Activated T-cell treated with anti-CD3 and anti-CD28 coated beads for 24 hours (primary cell): ENCODE data around the gene FRMD5.

Experiments used
- DNase-seq: peaks from one replicate; pipeline ENCODE4 v3.0.0-alpha.2; 2020; ENCODE audit warnings: low read depth

The FRMD5 gene

DNA sequence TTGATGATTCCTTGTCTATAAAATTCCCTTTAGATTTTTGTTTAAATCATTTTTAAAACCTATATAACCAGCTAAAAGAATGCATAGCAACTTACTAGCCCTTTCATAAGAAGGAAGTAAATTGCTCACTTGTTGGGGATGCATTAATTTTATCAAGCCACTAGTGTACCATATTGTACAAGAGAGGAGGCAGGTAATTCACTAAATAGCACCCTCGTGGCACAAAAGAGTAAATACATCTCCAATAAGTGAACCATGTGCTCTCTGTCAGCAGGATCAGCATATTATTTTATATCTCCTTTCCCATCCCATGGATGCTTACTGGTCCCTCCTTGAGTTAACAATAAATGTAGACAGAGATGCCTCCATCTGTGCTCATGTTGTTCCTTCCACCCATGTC lies 34.3 kb downstream of the FRMD5 start:
- DNase-seq, result no peak

DNA sequence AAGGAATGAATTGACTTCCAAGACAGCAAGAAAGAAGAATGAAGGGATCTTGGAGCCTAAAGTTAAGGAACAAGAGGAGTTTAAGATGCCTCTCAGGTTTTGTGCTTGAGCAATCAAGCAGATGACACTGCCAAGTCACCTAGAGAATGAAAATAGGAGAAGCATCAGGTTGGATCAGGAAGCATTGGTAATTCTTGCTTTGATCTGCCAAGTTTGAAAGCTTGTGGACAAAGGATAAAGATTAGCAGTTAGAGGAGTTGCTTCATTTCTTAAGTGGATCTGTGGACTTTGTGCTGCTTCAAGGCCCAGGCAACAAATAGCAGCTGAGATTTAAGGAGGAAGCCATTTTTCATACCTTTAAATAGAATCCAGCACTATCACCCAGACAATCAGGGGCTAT lies 35.6 kb downstream of the FRMD5 start:
- no peak for DNase-seq

DNA sequence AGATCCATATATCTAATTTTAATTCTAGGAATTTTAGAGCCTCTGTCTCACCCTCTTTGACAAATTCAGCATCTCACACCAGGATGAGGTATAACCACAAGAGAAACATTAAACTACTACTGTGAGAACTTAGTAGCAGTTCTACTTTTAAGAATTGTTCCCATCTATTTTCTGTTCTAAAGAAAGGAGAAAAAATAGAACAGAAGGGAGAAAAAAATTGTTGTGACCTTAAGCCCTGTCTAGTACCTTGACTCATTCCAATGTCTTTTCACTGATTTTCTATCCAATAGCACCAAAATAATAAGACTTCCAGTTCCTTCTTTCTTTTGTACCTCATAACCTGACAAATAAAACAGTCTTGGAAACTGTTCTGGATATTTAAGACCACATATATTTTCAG lies 37.0 kb downstream of the FRMD5 start:
- no peak for DNase-seq

DNA sequence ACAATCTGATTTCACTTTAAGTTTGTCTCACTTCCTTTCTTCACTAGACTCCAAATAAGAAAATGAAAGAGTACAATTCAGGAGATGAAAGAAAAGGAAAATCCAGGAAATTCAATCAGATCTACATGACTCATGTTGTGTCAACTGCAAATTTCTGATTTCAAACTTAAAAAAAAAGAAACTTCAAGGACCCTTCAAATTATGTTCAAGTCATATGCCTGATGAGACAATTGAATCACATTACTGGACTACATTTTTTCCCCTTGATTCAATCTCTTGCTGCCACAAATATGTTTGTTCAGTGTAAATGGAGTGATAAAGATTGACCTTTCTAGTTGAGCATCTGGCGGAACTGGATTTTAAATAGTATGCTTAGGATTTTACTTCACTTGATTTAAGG lies 37.4 kb downstream of the FRMD5 start:
- DNase-seq, result no peak

DNA sequence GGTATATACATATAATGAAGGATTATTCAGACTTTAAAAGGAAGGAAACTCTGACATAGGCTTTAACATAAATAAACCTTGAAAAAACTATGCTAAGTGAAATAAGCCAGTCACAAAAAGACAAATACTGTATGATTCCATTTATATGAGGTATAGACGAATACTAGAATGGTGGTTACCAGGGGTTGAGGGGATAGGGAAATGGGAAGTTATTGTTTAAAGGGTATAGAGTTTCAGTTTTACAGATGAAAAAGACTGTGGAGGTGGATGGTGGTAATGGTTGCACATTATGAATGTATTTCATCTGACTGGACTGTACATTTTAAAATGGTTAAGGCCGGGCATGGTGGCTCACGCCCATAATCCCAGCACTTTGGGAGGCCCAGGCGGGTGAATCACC lies 41.7 kb downstream of the FRMD5 start:
- no peak for DNase-seq

DNA sequence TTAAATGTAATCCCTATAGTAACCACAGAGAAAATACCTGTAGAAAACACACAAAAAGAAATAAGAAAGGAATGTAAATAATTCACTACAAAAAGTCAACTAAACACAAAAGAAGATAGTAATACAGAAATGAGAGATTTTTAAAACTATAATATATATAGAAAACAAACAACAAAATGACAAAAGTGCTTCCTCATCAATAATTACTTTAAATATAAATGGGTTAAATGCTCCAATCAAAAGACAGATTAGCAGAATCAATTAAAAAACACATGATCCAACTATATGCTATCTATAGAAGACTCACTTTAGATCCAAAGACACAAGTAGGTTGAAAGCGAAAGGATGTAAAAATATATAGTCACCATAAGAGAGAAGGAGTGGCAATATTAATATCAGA lies 45.8 kb downstream of the FRMD5 start:
- DNase-seq, result no peak

DNA sequence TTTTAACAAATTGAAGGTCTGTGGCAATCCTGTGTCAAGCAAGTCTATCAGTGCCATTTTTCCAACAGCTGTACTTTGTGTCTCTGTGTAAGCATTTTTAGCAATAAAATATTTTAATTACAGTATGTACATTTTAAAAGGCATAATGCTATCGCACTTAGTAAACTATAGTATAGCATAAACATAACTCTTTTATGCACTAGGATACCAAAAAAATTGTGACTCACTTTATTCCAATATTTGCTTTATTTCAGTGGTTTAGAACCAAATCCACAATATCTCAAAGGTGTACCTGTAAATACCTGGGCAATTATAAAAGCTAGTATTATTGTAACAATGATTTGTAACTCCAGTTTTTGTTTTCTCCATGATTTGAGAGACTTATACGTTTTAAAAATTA lies 46.5 kb downstream of the FRMD5 start:
- no peak for DNase-seq

DNA sequence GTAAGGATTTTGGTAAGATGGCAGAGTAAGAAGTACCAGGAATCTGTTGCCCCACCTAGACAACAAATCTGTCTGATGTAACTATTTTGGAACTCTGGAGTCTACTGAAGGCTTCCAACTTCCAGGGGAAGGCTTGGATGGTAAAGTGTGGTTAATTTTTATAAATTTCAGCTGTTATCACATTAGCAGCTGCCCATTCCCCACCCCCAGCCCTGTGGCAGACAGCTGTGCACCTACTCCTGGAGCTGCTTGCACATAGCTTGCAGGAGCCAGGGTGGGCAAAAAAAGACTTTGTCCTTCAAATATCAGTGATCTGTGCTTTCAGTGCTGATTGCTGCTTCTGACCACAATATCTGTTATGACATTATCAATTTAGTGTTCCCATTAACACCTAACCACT lies 47.4 kb downstream of the FRMD5 start:
- no peak for DNase-seq

DNA sequence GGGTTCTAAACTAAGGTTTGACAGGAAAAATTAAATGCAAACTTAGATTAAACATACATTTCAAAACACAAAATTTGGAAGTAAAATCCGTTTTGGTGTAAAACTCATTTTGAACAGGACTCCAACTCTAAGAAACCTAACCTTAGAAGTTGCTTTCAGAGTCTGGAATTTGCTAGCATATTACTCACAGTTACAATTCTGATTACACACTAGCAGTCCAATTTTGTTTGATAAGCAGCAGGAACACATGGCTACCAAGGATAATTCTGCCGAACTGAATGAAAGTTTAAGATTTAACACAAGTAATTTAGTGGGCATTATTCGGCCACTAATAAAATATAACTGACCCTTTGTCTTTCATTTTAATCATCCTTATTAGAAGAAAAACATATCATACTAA lies 49.6 kb downstream of the FRMD5 start:
- DNase-seq, result no peak

DNA sequence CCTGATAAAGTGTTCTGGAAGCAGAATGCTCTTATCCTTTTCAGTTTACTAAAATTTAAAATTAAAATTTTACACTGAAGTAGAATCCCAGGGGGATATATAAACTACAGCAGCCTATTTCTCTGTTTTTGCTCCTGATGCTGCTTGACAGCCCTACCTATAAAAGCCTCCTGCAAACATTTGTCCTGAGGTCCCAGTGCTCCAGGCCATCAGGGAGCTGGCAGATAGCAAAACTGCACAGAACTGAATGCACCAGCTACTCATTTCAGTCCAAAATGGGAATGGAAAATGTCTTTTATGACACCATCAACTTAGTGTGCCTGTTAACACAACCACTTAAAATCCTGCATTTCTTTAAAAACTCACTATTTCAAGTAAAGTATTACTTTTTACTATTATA lies 50.1 kb downstream of the FRMD5 start:
- no peak for DNase-seq

DNA sequence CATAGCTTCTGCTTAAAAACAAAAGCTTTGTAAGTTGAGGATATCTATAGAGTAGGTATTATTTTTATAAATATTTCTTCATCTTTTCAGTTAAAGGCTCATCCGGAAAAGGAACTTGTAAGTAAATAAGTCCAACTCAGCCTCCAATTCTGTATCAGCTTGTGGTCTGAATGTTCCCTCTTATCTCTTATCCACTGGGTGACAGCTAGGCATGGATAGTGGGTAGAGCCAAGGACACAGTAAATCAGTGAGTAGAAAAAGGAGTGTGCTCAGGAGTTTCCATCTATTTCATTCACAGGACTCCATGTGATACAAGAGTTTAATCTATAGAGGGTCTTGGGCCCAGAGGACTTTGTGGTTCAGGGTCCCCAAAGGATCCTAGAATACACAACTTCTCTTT lies 50.9 kb downstream of the FRMD5 start:
- DNase-seq, result no peak

DNA sequence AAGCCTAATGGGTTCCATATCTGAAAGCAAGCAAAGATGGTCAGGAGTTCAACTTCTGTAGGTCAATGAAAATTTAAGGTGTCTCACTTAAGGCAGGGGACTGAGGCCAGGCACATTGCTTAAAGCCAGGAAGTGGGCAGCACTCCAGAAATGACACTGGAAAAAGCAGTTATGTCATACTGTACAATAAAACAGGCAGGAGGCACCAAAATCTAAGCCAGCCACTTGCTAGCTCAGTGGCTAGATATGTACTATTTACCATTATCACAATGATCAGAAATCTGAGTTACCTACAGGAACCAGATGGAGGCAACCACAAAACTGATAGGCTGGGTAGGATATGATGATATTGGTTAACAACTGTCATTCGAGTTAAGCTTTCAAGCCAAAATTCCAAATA lies 57.3 kb downstream of the FRMD5 start:
- no peak for DNase-seq

DNA sequence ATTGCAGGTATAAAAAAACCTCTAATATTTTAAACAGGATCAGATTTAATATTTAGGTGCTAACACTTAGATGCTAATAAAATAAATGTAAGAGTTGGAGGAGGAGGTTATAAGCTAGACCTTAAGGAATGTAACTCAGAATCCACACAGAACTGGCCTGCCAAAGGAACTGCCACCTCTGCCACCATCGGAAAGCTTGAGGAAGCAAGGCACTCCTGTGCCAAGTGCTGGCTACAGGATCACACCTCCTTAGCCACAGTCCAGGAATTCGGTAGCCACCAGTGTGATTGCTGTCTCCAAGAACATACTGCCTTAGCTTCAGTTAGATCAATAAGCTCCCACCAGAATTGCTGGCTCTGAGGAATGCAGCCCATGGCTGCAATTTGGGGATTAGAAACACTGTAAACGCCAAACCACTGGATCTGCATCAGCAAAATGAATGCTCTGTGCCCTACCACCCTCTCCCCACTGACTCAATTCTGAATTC lies 58.0 kb downstream of the FRMD5 start:
- DNase-seq, result no peak

DNA sequence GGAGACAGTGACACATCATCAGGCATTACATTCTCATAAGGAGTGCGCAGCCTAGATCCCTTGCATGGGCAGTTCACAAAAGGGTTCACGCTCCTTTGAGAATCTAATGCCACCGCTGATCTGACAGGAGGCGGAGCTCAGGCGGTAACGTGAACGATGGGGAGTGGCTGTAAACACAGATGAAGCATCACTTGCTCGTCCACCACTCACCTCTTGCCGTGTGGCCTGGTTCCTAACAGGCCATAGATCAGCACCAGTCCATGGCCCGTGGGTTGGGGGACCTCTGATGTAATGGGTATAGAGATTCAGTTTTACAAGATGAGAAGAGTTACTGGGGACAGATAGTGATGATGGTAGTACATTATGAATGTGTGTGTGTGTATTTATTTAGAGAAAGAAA lies 63.0 kb downstream of the FRMD5 start:
- DNase-seq, result no peak

DNA sequence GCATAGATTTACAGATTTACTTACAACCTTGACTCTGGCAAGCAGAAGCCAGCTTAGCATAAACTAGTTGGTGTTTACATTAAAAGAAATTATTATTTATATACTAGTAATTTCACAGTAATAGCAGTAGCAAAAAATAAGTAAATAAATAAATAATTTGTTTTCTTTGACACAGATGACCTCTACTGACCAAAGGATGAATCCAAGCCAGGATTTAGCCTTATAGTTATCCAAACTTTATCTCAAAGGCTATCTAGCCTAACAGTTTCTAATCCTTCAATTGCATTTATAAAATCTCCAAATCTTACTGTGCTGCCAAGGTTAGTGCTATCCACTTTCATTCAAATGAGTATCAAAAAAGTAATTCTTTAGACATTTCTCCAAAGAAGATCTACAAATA lies 64.3 kb downstream of the FRMD5 start:
- no peak for DNase-seq

DNA sequence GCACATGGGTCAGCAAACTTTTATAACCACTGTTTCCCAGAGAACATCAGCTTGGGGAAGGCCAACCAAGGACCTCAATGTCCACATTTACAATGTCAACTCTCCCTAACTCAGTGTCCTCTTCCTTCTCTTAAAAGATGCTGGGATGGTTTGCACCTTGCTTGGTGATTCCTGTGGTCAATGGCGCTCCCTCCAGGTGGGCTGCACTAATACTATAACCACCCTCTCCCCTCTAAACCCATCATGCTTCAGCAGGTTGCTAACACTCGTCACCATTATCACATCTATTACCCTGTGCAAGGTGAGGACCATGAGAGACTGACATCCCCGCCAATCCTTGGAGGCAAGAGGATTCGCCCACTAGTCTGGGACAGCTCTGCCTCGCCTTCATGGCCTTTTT lies 65.2 kb downstream of the FRMD5 start:
- no peak for DNase-seq

DNA sequence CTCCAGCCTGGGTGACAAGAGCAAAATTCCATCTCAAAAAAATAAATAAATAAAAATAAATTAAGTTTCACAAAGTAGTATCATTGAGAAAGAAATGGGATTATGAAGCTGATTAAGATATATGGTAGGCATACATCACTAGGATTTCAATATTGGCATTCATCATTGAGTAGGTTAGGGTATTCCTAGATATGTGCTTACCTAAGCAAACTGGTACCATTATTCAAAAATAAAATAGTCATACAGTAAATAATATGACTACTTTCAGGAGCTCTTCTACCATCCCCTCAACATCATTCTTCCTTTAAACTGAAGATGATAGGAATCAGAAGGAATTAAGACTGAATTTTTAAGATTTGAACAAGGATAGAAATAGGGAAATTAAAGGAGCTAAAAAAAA lies 66.6 kb downstream of the FRMD5 start:
- no peak for DNase-seq

DNA sequence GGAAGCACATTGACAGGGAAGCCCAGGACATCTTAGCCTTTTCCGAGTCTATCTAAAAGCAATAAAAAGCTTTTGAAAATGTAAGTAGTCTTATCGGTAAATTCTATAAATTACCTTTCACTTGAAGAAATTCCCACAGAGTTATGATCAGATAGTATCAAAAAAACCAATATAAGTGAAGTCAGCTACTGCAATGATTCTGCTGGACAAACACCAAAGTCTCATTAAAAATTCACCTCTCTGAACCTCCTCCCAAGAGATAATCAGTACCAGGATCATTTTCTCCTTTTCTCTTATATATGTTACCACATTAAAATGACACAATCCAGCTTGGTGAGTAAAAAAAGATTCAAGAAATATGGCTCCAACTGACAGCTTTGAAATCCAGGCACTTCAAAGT lies 69.2 kb downstream of the FRMD5 start:
- DNase-seq, result no peak

DNA sequence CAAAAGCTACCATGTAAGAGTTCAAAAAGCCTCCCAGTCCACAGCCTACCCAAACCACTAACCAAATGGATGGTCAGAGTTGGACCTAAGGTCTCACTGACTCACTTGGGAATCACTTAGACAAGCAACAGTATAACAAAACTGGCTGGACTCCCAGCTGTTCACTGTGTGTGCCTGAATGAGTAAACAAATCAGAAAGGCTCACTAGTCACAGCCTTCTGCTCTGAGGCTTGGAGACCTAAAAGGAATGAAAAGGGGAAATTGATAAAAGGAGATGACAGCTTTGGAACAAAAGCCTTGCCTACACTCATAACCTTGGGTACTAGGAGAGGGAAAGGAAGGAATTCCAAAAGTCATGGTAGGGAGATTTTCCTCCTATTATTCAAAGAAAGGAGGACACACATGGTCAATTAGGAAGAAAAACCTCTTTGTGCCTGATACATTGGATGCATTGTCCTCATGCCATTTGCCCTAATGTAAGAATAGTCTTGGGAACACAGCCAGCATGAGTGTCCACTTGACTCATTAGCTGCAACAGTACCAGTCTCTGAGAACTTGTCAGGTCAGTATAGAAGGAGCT lies 92.3 kb downstream of the FRMD5 start:
- no peak for DNase-seq

DNA sequence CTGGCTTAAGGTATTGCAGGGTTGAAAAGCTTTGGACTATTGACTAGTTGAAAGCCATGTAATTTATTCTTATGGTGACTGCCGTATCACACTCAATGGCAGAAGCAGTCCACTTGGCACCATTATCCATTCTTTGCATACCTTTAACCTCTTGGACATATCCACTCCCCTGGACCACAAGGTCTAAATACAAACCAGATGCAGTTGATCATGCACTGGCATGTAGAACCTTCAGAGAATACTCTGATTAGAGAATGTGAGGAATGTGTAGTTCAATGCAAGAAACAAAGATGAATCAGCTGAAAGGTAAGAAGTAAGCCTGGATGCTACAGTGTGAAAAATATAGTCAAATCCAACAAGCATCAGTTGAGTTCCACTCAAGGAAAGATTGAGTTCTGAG lies 93.1 kb downstream of the FRMD5 start:
- no peak for DNase-seq

DNA sequence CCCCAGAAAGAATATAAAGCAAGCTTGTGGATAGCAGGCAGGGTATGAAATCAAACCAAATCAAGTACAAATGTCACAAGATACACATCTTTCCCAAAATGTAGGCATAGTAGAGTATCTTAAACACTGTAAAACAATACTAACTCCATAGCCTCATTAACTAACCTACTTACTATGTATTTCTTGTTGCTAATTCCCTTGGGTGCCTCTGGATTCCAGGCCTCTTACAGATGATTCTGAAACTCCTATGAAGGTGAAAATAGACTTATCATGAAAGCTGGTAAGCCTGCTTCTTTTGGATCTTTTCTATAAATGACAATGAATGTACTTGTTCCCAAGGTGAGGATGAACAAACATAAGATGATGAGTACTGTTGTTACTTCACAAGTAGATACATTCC lies 93.8 kb downstream of the FRMD5 start:
- no peak for DNase-seq

DNA sequence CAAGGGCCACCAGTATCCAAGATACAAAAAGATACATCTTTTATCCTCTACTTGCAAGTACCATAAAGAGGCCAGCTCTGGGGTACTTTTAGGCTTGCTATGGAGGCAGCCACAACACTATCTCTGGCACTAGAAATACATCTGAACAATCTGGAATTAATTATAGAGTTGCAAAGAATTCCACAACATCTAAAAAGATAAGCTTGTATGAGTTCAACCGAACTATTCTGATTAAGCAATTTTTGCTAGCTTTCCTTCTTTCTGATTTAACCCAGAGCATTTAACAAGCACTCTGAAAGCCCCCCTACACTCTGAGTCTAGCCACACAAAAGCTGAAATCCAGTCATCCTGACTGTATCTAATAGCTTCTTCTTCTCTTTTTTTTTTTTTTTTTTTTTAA lies 95.4 kb downstream of the FRMD5 start:
- no peak for DNase-seq

DNA sequence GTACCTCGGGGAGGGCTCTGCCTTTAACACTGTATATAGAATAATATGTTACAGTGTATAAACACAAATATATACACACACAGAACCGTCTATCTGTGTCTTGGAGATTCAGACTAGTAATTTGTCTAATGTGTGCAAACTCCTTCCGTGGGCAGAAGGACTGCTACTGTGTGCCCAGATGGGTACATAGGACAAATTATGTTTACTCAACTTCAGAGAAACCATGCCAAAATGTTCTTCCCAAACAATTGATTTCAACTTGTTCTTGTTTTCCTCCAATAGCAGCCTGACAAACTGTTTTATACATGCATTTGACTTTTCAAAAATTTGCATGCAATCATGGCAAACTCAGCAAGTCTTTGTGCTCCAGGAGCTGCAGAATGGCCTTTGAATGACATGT lies 97.5 kb downstream of the FRMD5 start:
- no peak for DNase-seq

DNA sequence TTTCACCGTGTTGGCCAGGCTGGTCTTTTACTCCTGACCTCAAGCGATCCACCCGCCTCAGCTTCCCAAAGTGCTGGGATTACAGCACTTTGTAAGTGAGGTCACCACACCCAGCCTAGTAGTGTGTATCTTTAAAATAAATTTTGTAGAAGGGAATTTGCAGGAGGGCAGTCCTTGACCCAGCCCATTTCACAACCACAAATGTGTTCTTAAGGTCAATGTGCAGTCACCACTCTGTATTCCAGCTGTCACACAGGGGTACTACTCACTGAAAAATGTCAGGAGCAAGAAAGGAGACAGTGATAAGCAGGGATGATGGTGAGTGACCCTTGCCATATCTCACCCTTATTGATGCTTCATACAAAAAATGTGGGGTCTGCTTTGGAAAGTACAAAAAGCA lies 98.5 kb downstream of the FRMD5 start:
- DNase-seq, result no peak

DNA sequence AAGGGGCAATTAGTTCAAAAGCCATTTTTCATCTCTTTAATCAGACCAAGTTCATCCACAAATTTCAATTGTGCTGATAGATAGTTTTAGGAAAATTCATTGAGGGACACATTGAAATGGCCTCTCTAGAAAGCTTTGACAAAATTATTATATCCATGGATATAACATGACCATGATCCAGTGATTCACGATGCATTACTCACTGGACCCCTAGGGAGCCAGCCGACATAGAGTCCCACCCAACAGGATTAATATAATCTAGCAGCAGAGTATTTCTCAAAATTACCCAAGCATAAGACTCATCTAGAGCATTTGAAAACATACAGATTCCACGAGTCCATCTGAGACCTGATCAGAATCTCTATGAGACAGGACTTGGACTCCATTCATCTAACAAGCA lies 100.3 kb downstream of the FRMD5 start:
- no peak for DNase-seq
